ENCODE results near the gene MYPN. TPM values are rescaled to one million over a fixed set of nuclear protein-coding genes. Genes with fewer than 3 reads are reported as not detected.
A peak's percentile ranks its signal among the peaks of the same experiment; 100 is the strongest.

Gene MYPN
- polyA plus RNA-seq, 4 donors: 0.06 to 0.10 (median 0.06) TPM

DNA sequence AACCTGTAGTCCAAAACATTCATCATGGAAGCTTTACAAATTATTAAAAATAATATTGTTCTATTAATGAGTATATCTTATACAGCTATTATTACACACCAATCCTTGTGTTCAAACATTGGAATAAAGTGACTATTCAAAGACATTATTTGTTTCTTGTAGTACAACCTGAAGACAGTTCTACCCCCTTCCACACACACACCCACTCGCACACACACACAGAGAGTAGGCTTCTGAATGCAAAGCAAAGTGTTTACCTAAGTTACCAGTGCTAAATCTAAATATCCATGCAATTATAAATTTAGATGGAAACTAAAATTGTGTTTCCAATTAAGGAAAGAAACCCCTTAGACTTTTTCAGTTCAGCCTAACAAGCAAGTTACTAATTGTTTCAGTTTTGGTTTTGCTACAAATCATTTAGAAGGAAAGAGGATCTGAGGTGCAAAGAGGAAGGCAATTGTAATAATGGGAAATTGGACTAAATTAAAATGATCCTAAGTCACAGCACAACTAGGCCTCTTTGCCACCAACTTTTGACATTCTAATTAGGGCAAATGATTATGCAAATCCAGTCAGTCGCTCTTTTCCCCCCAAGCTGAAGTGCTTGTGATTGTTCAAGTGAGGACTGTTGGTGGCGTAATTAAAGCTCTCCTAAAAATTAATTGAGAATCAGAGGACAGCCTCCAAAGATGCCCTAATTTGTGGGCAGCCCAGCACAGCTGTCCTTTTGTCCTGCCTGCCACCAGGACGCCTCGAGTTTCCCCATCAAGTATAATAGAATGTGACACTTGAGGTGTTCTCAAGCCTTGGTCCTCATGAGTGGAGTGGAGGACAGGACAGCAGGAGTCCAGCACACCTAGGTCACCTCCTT lies 142.6 kb downstream of the MYPN start:
- no peak for DNase-seq (ENCODE audit: low read depth in 4 of 4, low spot score in 3 of 4)

DNA sequence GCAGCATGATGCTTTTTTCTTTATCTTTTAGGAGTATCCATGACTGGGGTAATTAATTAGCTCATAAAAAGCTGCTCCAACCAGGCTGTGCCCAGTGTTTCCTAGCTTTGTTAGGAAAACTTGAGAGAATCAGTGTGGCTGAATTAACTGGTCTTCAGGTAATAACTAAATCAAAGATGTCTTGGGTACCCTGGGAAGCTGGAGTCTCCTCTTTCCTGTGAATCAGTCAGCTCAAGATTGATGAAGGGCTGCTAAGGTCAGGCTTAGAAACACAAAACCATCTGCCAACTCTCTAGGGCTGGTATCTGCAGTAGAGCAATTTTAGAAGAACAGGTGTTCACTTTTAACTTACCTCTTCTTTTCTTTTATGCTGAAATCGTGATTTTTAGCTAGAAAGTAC lies 144.1 kb downstream of the MYPN start:
- DNase-seq (ENCODE audit: low read depth in 4 of 4, low spot score in 3 of 4): peak in 1 of 4 donors; percentile 32

DNA sequence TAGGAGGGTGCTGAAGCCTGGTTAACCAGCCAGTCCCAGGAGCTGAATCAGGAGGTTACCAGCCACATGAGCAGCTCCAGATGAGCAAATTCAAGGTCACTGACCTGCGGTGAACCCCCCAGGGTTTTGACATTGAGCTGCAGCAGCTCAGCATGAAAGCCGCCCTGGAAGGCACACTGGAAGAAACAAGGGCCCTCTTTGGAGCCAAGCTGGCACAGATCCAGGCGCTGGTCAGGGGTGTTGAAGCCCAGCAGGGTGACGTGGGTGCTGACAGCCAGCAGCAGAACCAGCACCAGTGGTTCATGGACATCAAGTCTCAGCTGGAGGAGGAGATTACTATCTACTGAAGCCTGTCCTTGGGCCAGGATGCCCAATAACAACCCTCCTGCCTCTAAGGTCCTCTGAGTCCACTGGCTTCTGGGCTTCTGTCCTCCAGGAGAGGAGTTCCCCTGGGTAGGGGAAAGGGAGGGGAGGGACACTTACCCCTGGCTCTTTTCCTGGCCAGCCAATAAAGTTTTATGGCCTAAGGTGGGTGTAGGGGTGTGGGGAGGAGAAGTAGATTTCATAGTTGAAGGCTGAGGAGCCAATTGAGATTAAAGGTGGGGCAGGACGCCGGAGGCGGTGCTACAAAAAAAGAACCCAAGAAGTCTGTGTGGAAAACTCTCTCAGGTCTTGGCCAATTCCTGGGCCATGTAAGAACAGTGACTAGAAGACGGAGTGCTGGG lies 152.0 kb downstream of the MYPN start:
- no peak for DNase-seq (ENCODE audit: low read depth in 4 of 4, low spot score in 3 of 4)

Other genes with a start within 250 kb of the MYPN start
- gene SIRT1, start 224.8 kb upstream of the MYPN start, polyA plus RNA-seq (ENCODE audit: insufficient read length in 4 of 4): 10 to 100 TPM; 40.3 to 58.2 (median 47.0) TPM
- gene HERC4, start 34.2 kb upstream of the MYPN start, polyA plus RNA-seq (ENCODE audit: insufficient read length in 4 of 4): 10 to 100 TPM; 37.6 to 56.7 (median 50.8) TPM
- 1 to 10 TPM; 1.2 to 1.7 (median 1.6) TPM for gene ATOH7, start 122.6 kb downstream of the MYPN start, polyA plus RNA-seq (ENCODE audit: insufficient read length in 4 of 4)
- gene HNRNPH3, start 222.6 kb downstream of the MYPN start, polyA plus RNA-seq (ENCODE audit: insufficient read length in 4 of 4): 100 to 1,000 TPM; 289 to 409 (median 372) TPM
- gene PBLD, start 223.4 kb downstream of the MYPN start, polyA plus RNA-seq (ENCODE audit: insufficient read length in 4 of 4): 10 to 100 TPM; 11.0 to 98.1 (median 69.1) TPM